ENCODE measurements around the gene SLFN12.

DNA sequence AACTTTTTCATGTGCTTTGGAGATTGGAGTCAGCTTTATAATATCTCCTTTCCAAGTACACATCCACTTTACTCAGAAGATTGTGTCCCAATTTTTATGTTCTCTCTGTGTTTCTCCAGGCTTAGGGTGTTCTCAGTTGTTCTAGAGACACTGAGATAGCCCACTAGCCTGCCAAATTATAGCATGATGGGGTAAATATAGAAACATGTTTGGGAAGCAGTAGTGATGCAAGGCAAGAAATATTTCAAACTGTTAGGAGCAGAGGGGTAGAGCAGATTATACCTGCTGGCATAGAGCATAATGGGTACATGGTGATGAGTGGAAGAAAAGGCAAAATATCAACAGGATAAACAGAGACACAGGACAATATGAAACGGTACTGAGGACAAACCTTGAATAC lies 71.3 kb downstream of the SLFN12 start:
- TF ChIP-seq, protein P1, sequence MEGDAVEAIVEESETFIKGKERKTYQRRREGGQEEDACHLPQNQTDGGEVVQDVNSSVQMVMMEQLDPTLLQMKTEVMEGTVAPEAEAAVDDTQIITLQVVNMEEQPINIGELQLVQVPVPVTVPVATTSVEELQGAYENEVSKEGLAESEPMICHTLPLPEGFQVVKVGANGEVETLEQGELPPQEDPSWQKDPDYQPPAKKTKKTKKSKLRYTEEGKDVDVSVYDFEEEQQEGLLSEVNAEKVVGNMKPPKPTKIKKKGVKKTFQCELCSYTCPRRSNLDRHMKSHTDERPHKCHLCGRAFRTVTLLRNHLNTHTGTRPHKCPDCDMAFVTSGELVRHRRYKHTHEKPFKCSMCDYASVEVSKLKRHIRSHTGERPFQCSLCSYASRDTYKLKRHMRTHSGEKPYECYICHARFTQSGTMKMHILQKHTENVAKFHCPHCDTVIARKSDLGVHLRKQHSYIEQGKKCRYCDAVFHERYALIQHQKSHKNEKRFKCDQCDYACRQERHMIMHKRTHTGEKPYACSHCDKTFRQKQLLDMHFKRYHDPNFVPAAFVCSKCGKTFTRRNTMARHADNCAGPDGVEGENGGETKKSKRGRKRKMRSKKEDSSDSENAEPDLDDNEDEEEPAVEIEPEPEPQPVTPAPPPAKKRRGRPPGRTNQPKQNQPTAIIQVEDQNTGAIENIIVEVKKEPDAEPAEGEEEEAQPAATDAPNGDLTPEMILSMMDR (conservative IDR thresholded peaks at IDR 0.05; ENCODE audit: low read depth, low read length) = no peak
- TF ChIP-seq EZH2 (IDR thresholded peaks at IDR 0.05; ENCODE audit: low read length, unreplicated experiment) (no peak), EZH2phosphoT487 (IDR thresholded peaks at IDR 0.05; ENCODE audit: borderline replicate concordance, low read length) (no peak)
